ENCODE data around the gene SPATS2L.

Gene SPATS2L

GRCh38 chr2:200443916-200444315 is 137.4 kb downstream of the SPATS2L start:
- DNase-seq (ENCODE audit: low spot score), result no peak

- DNase-seq (ENCODE audit: low spot score), result no peak
Measured at GRCh38 chr2:200444530-200444929, 138.0 kb downstream of the SPATS2L start.

GRCh38 chr2:200445284-200445683 is 138.8 kb downstream of the SPATS2L start:
- no peak for DNase-seq (ENCODE audit: low spot score)

- no peak for DNase-seq (ENCODE audit: low spot score)
Measured at GRCh38 chr2:200446612-200447011, 140.1 kb downstream of the SPATS2L start.

GRCh38 chr2:200447139-200447855 is 140.8 kb downstream of the SPATS2L start:
- DNase-seq (ENCODE audit: low spot score), result no peak

GRCh38 chr2:200448455-200448854 is 142.0 kb downstream of the SPATS2L start:
- DNase-seq (ENCODE audit: low spot score), result no peak

- DNase-seq (ENCODE audit: low spot score), result no peak
Measured at GRCh38 chr2:200449149-200449548, 142.7 kb downstream of the SPATS2L start.

- no peak for DNase-seq (ENCODE audit: low spot score)
Measured at GRCh38 chr2:200450288-200450687, 143.8 kb downstream of the SPATS2L start.

GRCh38 chr2:200451511-200451910 is 145.0 kb downstream of the SPATS2L start:
- no peak for DNase-seq (ENCODE audit: low spot score)

GRCh38 chr2:200452377-200452776 is 145.9 kb downstream of the SPATS2L start:
- DNase-seq (ENCODE audit: low spot score), result no peak

- DNase-seq (ENCODE audit: low spot score), result no peak
Measured at GRCh38 chr2:200453142-200453852, 146.8 kb downstream of the SPATS2L start.

- DNase-seq (ENCODE audit: low spot score), result no peak
Measured at GRCh38 chr2:200453853-200454534, 147.5 kb downstream of the SPATS2L start.

GRCh38 chr2:200454927-200455801 is 148.7 kb downstream of the SPATS2L start:
- peak; percentile 66 for DNase-seq (ENCODE audit: low spot score)

- no peak for DNase-seq (ENCODE audit: low spot score)
Measured at GRCh38 chr2:200455958-200456421, 149.5 kb downstream of the SPATS2L start.

- no peak for DNase-seq (ENCODE audit: low spot score)
Measured at GRCh38 chr2:200456567-200456966, 150.1 kb downstream of the SPATS2L start.

GRCh38 chr2:200459101-200459500 is 152.6 kb downstream of the SPATS2L start:
- no peak for DNase-seq (ENCODE audit: low spot score)

- no peak for DNase-seq (ENCODE audit: low spot score)
Measured at GRCh38 chr2:200461846-200462710, 155.6 kb downstream of the SPATS2L start.

- no peak for DNase-seq (ENCODE audit: low spot score)
Measured at GRCh38 chr2:200463452-200463851, 157.0 kb downstream of the SPATS2L start.

GRCh38 chr2:200466425-200467418 is 160.2 kb downstream of the SPATS2L start:
- peak; percentile 88 for DNase-seq (ENCODE audit: low spot score)
